NT2/D1 (cell line): ENCODE data around the gene ZDHHC17.

Experiments used
- YY1 ChIP-seq: IDR thresholded peaks from 2 replicates; pipeline ENCODE4 v1.6.1; 2011; ENCODE audit not compliant: insufficient read length, insufficient read depth
- ZNF274 ChIP-seq: IDR thresholded peaks from 2 replicates; pipeline ENCODE4 v1.6.1; 2011; ENCODE audit warnings: mild to moderate bottlenecking, low read depth, low read length

GRCh38 chr12:76789335-76790050 lies 25.6 kb downstream of the ZDHHC17 start:
- TF ChIP-seq YY1: no peak
- TF ChIP-seq ZNF274: no peak
